HG03469 (cell line): ENCODE results near the gene DDX39A.
A peak's percentile ranks its signal among the peaks of the same experiment; 100 is the strongest.

ENCODE experiments used
- ATAC-seq: cut with Tn5 transposase; IDR thresholded peaks from one replicate; pipeline ENCODE4 v1.9.1; 2021; ENCODE audit warnings: mild to moderate bottlenecking, moderate library complexity, moderate number of reproducible peaks; ENCODE audit not compliant: unreplicated experiment

The DDX39A gene

GRCh38 chr19:14434543-14435319, 15.6 kb upstream of the DDX39A start:
- ATAC-seq: no peak

- no peak for ATAC-seq
Observed at GRCh38 chr19:14433554-14434501, 14.7 kb upstream of the DDX39A start.

GRCh38 chr19:14432791-14433553, 13.8 kb upstream of the DDX39A start, which contains the start of gene PKN1:
Gene PKN1, plus strand, starts transcription at chr19:14433306. Its CDS starts 216 bp downstream, at chr19:14433522.
- ATAC-seq: no peak

- no peak for ATAC-seq
Observed at GRCh38 chr19:14430712-14431111, 11.6 kb upstream of the DDX39A start.

GRCh38 chr19:14428882-14429416, 9.8 kb upstream of the DDX39A start:
- no peak for ATAC-seq

- ATAC-seq: no peak
Observed at GRCh38 chr19:14427461-14427860, 8.3 kb upstream of the DDX39A start.

GRCh38 chr19:14425696-14426138, 6.6 kb upstream of the DDX39A start:
- no peak for ATAC-seq

- peak; percentile 17 for ATAC-seq
Observed at GRCh38 chr19:14418856-14419105, 360 bp downstream of the DDX39A start.

GRCh38 chr19:14416817-14417231, 2.3 kb downstream of the DDX39A start:
- ATAC-seq: no peak

GRCh38 chr19:14414926-14415690, 4.0 kb downstream of the DDX39A start:
- no peak for ATAC-seq

GRCh38 chr19:14413693-14414181, 5.4 kb downstream of the DDX39A start:
- ATAC-seq: no peak

- no peak for ATAC-seq
Observed at GRCh38 chr19:14412996-14413692, 6.0 kb downstream of the DDX39A start.

GRCh38 chr19:14412324-14412995, 6.7 kb downstream of the DDX39A start:
- ATAC-seq: no peak

- no peak for ATAC-seq
Observed at GRCh38 chr19:14411938-14412245, 7.2 kb downstream of the DDX39A start.

- no peak for ATAC-seq
Observed at GRCh38 chr19:14411161-14411937, 7.8 kb downstream of the DDX39A start.

- ATAC-seq: no peak
Observed at GRCh38 chr19:14410091-14411051, 8.8 kb downstream of the DDX39A start.
